Activated CD8-positive, alpha-beta T cell treated with anti-CD3 and anti-CD28 coated beads for 36 hours (primary cell): ENCODE measurements around the gene OSTF1. TPM values are rescaled to one million over a fixed set of nuclear protein-coding genes. Genes with fewer than 3 reads are reported as not detected.
A peak's percentile ranks its signal among the peaks of the same experiment; 100 is the strongest.

ENCODE experiments used
- ATAC-seq: fragments of 200-7000 bp; cut with Tn5 transposase; one replicate; pipeline ENCODE4 v1.10.0; 2021; ENCODE audit warnings: mild to moderate bottlenecking, moderate library complexity
- CTCF ChIA-PET: fragments of 350-600 bp; sonication (Branson Sonifier 250); formaldehyde crosslinking; loops from one replicate; lab custom pipeline; 2021; ENCODE audit warnings: antibody characterized with exemption; lab: Charles Lee
- POLR2A ChIA-PET: fragments of 350-600 bp; sonication (Branson Sonifier 250); formaldehyde crosslinking; loops from one replicate; lab custom pipeline; 2021; ENCODE audit warnings: antibody characterized with exemption; lab: Charles Lee
- DNase-seq: peaks from one replicate; pipeline ENCODE4 v3.0.0-alpha.2; 2020
- H3K27ac Mint-ChIP-seq: one replicate; pipeline ENCODE4 v1.8.0; 2021; ENCODE audit warnings: mild to moderate bottlenecking, mixed read lengths
- H3K27me3 Mint-ChIP-seq: one replicate; pipeline ENCODE4 v1.8.0; 2021; ENCODE audit warnings: mixed read lengths
- H3K36me3 Mint-ChIP-seq: one replicate; pipeline ENCODE4 v1.8.0; 2021; ENCODE audit warnings: low read depth, mixed read lengths
- H3K4me1 Mint-ChIP-seq: one replicate; pipeline ENCODE4 v1.8.0; 2021; ENCODE audit warnings: low read depth, mixed read lengths
- H3K4me3 Mint-ChIP-seq: one replicate; pipeline ENCODE4 v1.8.0; 2021; ENCODE audit warnings: mild to moderate bottlenecking, moderate library complexity, mixed read lengths
- H3K9me3 Mint-ChIP-seq: one replicate; pipeline ENCODE4 v1.8.0; 2021; ENCODE audit warnings: mixed read lengths
- CTCF ChIP-seq: fragments of 200-600 bp; IDR thresholded peaks from one replicate; pipeline ENCODE4 v1.8.0; 2022; ENCODE audit warnings: antibody characterized with exemption, mild to moderate bottlenecking
- intact Hi-C: fragments of 100-400 bp; cut with micrococcal nuclease; formaldehyde crosslinking; loops from one replicate; pipeline ENCODE4 v1.10.0; 2022
- total RNA-seq, 2 experiments: library from RNA; stranded (reverse); gene quantifications; one replicate each; pipeline ENCODE4 v1.2.3, GENCODE V29; 2021

OSTF1 gene
- total RNA-seq, 2 experiments from 2014 or later: 52.2 to 55.3 TPM

- POLR2A ChIA-PET: interaction anchor here (0.6 kb wide), 1 partner anchor 933 kb away, joined by 3 read pairs; no protein-coding TSS in a partner anchor
Observed at GRCh38 chr9:75176037-75176436, 87.7 kb downstream of the OSTF1 start.

GRCh38 chr9:75181750-75182149 is 93.4 kb downstream of the OSTF1 start:
- no peaks in the 10 kb centered on the region for H3K27me3 Mint-ChIP-seq
- intact Hi-C loops: no loop called here
- DNase-seq (no peak), ATAC-seq (no peak)
- H3K4me3 Mint-ChIP-seq: no peak overlapping the region
- ChIA-PET POLR2A (no interaction called here), CTCF (interaction anchor here (1.4 kb wide), 1 partner anchor 10 kb away, joined by 5 read pairs; no protein-coding TSS in a partner anchor)
- H3K9me3 Mint-ChIP-seq: no peaks in the 10 kb centered on the region
- H3K36me3 Mint-ChIP-seq: no peaks in the 10 kb centered on the region
- H3K4me1 Mint-ChIP-seq: peaks cover 13% of the 10 kb centered on the region
- TF ChIP-seq CTCF: no peak
- H3K27ac Mint-ChIP-seq: no peak overlapping the region

More at GRCh38 chr9:75176037-75176436, 87.7 kb downstream of the OSTF1 start:
- DNase-seq (no peak), ATAC-seq (no peak)
- no peaks in the 10 kb centered on the region for H3K36me3 Mint-ChIP-seq
- intact Hi-C loops: no loop called here
- no peak overlapping the region for H3K27ac Mint-ChIP-seq
- H3K9me3 Mint-ChIP-seq: no peaks in the 10 kb centered on the region
- no peak for TF ChIP-seq CTCF
- H3K4me3 Mint-ChIP-seq: no peak overlapping the region
- CTCF ChIA-PET: interaction anchor here (2.5 kb wide), 1 partner anchor 10 kb away, joined by 23 read pairs; no protein-coding TSS in a partner anchor
- H3K4me1 Mint-ChIP-seq: no peaks in the 10 kb centered on the region
- H3K27me3 Mint-ChIP-seq: no peaks in the 10 kb centered on the region

GRCh38 chr9:75183306-75183705 is 95.0 kb downstream of the OSTF1 start:
- no peak overlapping the region for H3K4me3 Mint-ChIP-seq
- ATAC-seq (no peak), DNase-seq (no peak)
- TF ChIP-seq CTCF: no peak
- intact Hi-C loops: no loop called here
- no peaks in the 10 kb centered on the region for H3K9me3 Mint-ChIP-seq
- no peaks in the 10 kb centered on the region for H3K27me3 Mint-ChIP-seq
- peaks cover 16% of the 10 kb centered on the region for H3K4me1 Mint-ChIP-seq
- no peak overlapping the region for H3K27ac Mint-ChIP-seq
- ChIA-PET POLR2A (no interaction called here), CTCF (interaction anchor here (0.7 kb wide), 1 partner anchor 31 kb away, joined by 3 read pairs; no protein-coding TSS in a partner anchor)
- H3K36me3 Mint-ChIP-seq: no peaks in the 10 kb centered on the region

GRCh38 chr9:75184471-75184870 is 96.2 kb downstream of the OSTF1 start:
- DNase-seq (peak; percentile 10), ATAC-seq (peak; percentile 38)
- TF ChIP-seq CTCF: no peak

GRCh38 chr9:75185585-75186170 is 97.4 kb downstream of the OSTF1 start:
- Mint-ChIP-seq H3K4me1 (peaks cover 18% of the 10 kb centered on the region), H3K27ac (no peak overlapping the region), H3K9me3 (no peaks in the 10 kb centered on the region), H3K4me3 (no peak overlapping the region), H3K27me3 (no peaks in the 10 kb centered on the region), H3K36me3 (no peaks in the 10 kb centered on the region)
- POLR2A ChIA-PET: interaction anchor here (0.9 to 1.1 kb wide), 2 partner anchors 10 to 94 kb away, joined by 3 read pairs; no protein-coding TSS in a partner anchor
- DNase-seq (peak; percentile 65), ATAC-seq (peak; percentile 90)
- TF ChIP-seq CTCF: peak; percentile 77
- intact Hi-C loops: no loop called here
- CTCF ChIA-PET: interaction anchor here (0.6 to 3.2 kb wide), 37 partner anchors 8 to 591 kb away, joined by 3 to 31 read pairs (median 4); partner anchors contain the start of genes NMRK1 and OSTF1

More at GRCh38 chr9:75184471-75184870, 96.2 kb downstream of the OSTF1 start:
- H3K36me3 Mint-ChIP-seq: no peaks in the 10 kb centered on the region
- no peaks in the 10 kb centered on the region for H3K27me3 Mint-ChIP-seq
- intact Hi-C loops: no loop called here
- POLR2A ChIA-PET: interaction anchor here (1.1 kb wide), 1 partner anchor 93 kb away, joined by 3 read pairs; no protein-coding TSS in a partner anchor
- H3K27ac Mint-ChIP-seq: no peak overlapping the region
- no peaks in the 10 kb centered on the region for H3K9me3 Mint-ChIP-seq
- CTCF ChIA-PET: interaction anchor here (1.1 to 3.2 kb wide), 12 partner anchors 9 to 103 kb away, joined by 3 to 31 read pairs (median 12); no protein-coding TSS in a partner anchor
- H3K4me3 Mint-ChIP-seq: no peak overlapping the region
- H3K4me1 Mint-ChIP-seq: peaks cover 16% of the 10 kb centered on the region
